Measurements from ENCODE around the gene PLEKHG4. TPM values are rescaled to one million over a fixed set of nuclear protein-coding genes. Genes with fewer than 3 reads are reported as not detected.

Gene PLEKHG4
- total RNA-seq, result 7.8 TPM in 2 replicates

DNA sequence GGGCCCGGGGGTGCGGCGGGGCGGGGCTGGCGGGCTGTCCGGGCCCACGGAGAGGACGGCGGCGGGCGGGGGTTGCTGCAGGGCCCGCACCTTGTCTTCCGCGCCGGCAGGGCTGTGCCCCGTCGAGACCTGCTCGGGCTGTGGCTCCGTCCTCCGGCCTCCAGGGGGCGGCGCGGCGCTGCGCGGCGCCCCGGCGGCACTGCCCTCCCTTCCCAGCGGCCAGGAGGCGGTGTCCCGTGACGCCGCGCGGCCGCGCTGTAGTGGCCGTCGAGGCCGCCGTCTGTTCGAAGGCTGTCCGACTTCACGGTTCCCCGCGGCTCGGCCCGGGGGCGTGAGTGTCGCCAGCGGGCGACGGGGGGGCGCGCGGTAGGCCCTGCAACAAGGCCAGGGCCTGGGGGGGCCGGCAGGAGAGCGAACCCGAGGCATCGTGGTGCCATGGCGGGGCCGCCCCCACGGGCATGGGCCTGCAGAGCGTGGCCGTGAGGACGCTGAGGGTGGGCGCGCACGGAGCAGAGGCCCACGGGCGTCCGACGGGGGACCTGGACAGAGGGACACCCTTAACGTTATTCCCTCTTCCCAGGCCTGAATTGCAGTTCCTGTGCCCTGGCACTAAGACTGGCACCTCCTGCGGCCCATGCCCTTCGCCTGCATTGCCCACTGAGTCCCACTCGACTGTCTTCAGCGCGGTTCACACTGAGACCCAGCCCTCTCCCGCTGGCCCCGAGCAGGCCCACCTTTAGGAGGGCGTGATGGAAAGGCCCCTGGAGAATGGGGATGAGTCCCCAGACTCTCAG lies at the start of gene PLEKHG4:
TSS of gene PLEKHG4 (plus strand) at position 237 of the 794 bp plus-strand sequence. CDS start at position 750, 513 bp downstream.
- CTCF ChIA-PET, result interaction anchor here (1.0 to 1.5 kb wide), 3 partner anchors 19 to 186 kb away, joined by 4 to 6 read pairs (median 4); no protein-coding TSS in a partner anchor

GRCh38 chr16:67229906-67230808 lies 49.2 kb upstream of the PLEKHG4 start:
- no peak for DNase-seq
- ATAC-seq (ENCODE audit: low read depth), result no peak
- no peak overlapping the region for H3K27ac Mint-ChIP-seq
- peaks cover 27% of the 10 kb centered on the region for H3K4me1 Mint-ChIP-seq
- no peak overlapping the region for H3K4me3 Mint-ChIP-seq
- H3K27me3 Mint-ChIP-seq, result no peaks in the 10 kb centered on the region
- ChIA-PET CTCF (interaction anchor here (0.6 kb wide), 1 partner anchor 255 kb away, joined by 5 read pairs; no protein-coding TSS in a partner anchor), POLR2A (interaction anchor here (0.7 to 5.1 kb wide), 2 partner anchors 16 to 488 kb away, joined by 3 to 120 read pairs; partner anchors contain the start of genes FHOD1 and SLC9A5)
- intact Hi-C loops (cut with micrococcal nuclease), result no loop called here
- no peaks in the 10 kb centered on the region for H3K9me3 Mint-ChIP-seq
- H3K36me3 Mint-ChIP-seq (ENCODE audit: low read depth), result peaks cover 61% of the 10 kb centered on the region
- TF ChIP-seq, protein P1, sequence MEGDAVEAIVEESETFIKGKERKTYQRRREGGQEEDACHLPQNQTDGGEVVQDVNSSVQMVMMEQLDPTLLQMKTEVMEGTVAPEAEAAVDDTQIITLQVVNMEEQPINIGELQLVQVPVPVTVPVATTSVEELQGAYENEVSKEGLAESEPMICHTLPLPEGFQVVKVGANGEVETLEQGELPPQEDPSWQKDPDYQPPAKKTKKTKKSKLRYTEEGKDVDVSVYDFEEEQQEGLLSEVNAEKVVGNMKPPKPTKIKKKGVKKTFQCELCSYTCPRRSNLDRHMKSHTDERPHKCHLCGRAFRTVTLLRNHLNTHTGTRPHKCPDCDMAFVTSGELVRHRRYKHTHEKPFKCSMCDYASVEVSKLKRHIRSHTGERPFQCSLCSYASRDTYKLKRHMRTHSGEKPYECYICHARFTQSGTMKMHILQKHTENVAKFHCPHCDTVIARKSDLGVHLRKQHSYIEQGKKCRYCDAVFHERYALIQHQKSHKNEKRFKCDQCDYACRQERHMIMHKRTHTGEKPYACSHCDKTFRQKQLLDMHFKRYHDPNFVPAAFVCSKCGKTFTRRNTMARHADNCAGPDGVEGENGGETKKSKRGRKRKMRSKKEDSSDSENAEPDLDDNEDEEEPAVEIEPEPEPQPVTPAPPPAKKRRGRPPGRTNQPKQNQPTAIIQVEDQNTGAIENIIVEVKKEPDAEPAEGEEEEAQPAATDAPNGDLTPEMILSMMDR (IDR thresholded peaks at IDR 0.05), result no peak

More for the DNA sequence above, at the start of gene PLEKHG4:
- Mint-ChIP-seq H3K27ac (no peak within 1 kb of the TSS), H3K4me3 (peak within 1 kb of the TSS; percentile 79), H3K4me1 (peaks cover 3% of the 10 kb centered on the region), H3K36me3 (ENCODE audit: low read depth) (peaks cover 11% of the 10 kb centered on the region), H3K27me3 (no peaks in the 10 kb centered on the region), H3K9me3 (no peaks in the 10 kb centered on the region)
- intact Hi-C loops (cut with micrococcal nuclease), result loop anchor here (1.0 to 5.0 kb wide), 5 partner anchors 35 to 186 kb away; partner anchors contain the start of genes KCTD19, LRRC36 and TMEM208
- TF ChIP-seq, protein P1 (IDR thresholded peaks at IDR 0.05), result peak; percentile 41
- DNase-seq (peak; percentile 73), ATAC-seq (ENCODE audit: low read depth) (peak; percentile 97)
- POLR2A ChIA-PET, result interaction anchor here (0.7 to 1.6 kb wide), 4 partner anchors 35 to 352 kb away, joined by 3 to 5 read pairs (median 3); partner anchors contain the start of genes ATP6V0D1 and TMEM208

DNA sequence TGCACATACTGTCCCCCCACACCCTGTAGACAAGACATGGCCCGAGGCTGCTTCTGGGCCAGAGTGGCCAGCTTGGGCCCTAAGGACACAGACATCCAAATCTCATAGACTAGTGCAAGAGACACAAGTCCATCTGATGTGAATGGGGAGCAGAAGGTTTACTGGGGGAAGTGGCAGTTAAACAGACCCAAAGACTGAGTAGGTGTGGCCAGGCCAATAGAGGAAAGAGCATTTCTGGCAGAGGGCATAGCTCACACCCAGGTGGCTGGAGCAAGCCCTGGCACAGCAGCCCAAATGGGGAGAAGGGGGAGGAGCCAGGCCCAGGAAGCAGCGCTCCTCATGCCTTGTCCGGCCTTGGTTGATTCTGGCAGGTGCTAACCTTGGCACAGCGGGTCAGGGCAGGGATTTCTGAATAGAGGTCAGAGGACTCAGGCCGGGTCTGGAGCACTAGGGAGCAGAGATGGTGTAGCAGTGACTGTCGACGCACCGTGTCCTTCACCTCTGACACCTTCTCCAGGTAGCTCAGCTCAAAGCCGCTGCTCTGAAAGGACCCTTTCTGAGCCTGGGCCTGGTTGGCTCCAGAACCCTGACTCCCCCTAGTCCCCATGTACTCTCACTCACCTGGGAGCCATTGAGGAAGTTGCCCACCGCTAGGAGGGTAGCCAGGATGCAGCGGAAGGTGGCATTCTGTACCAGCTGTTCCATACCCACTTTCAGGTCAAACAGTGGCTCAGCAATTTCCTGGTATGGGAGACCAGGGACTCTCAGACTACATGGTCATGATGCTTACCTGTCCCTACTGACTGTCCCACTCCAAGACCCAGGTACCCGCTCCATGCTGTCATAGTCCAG lies 48.3 kb upstream of the PLEKHG4 start:
- Mint-ChIP-seq H3K27ac (no peak overlapping the region), H3K4me1 (peaks cover 22% of the 10 kb centered on the region), H3K27me3 (no peaks in the 10 kb centered on the region), H3K36me3 (ENCODE audit: low read depth) (peaks cover 64% of the 10 kb centered on the region), H3K9me3 (no peaks in the 10 kb centered on the region), H3K4me3 (no peak overlapping the region)
- ATAC-seq (ENCODE audit: low read depth) (no peak), DNase-seq (no peak)
- intact Hi-C loops (cut with micrococcal nuclease), result no loop called here
- ChIA-PET POLR2A (interaction anchor here (1.6 to 2.0 kb wide), 3 partner anchors 11 to 17 kb away, joined by 3 to 6 read pairs (median 4); partner anchors contain the start of gene SLC9A5), CTCF (interaction anchor here (0.6 kb wide), 1 partner anchor 255 kb away, joined by 5 read pairs; no protein-coding TSS in a partner anchor)
- TF ChIP-seq, protein P1 (IDR thresholded peaks at IDR 0.05), result no peak

DNA sequence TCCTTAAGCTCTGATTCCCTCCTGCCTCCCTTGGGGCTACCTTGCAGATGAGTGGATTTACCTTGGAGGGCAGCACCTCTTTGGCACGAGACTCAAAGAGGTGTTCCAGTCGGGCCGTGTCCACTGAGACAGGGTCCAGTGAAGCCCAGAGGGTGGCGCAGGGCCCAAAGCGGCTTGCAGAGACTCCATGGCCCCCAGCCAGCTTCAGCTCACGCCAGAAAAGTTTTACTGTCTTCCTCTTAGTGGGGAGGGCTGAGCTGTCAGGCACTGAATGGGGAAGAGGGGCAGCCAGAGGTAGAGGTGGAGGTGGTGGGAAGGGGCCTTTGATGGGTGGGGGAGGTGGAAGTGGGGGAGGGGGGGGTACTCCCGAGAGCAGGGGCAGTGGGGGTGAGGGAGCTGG lies 45.7 kb upstream of the PLEKHG4 start:
- H3K9me3 Mint-ChIP-seq, result no peaks in the 10 kb centered on the region
- TF ChIP-seq, protein P1 (IDR thresholded peaks at IDR 0.05), result no peak
- no peak overlapping the region for H3K4me3 Mint-ChIP-seq
- intact Hi-C loops (cut with micrococcal nuclease), result no loop called here
- no peaks in the 10 kb centered on the region for H3K27me3 Mint-ChIP-seq
- peaks cover 69% of the 10 kb centered on the region for H3K36me3 Mint-ChIP-seq (ENCODE audit: low read depth)
- ChIA-PET POLR2A (interaction anchor here (0.6 to 1.4 kb wide), 2 partner anchors 11 to 570 kb away, joined by 3 to 6 read pairs; no protein-coding TSS in a partner anchor), CTCF (interaction anchor here (1.2 kb wide), 1 partner anchor 11 kb away, joined by 3 read pairs; no protein-coding TSS in a partner anchor)
- no peak overlapping the region for H3K27ac Mint-ChIP-seq
- H3K4me1 Mint-ChIP-seq, result peaks cover 1% of the 10 kb centered on the region
- no peak for DNase-seq
- ATAC-seq (ENCODE audit: low read depth), result no peak

Data from activated B cell treated with CpG ODN at 0.5 μM for 24 hours (primary cell).